NCI-H510A treated with DMSO at 0.1 percent for 48 hours (cell line): Measurements from ENCODE around the gene UTF1.
"Not testable (repeated sequence)": the region's sequence is repeated elsewhere in the genome, so short reads cannot be mapped to it uniquely, and the experiment has no call there.

Experiments used
- DNase-seq: peaks from one replicate; lab custom pipeline; 2025; lab: John Stamatoyannopoulos, UW

Gene UTF1

DNA sequence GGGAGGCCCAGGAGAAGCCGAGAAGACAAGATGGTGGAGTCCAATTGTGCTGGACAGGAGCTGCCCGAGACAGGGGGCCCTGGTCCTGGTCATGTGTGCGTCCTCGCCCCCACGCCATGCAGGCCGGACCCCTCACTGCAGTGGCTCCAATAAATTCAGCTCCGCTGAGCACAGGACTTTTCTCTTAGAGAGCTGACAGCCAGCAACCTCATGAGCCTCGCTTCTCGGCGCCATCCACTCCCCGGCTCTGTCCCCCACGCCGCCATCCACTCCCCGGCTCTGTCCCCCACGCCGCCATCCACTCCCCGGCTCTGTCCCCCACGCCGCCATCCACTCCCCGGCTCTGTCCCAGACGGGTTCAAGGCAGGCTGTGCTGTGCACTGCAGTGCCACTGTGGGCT lies 2.8 kb upstream of the UTF1 start:
- DNase-seq: no peak

DNA sequence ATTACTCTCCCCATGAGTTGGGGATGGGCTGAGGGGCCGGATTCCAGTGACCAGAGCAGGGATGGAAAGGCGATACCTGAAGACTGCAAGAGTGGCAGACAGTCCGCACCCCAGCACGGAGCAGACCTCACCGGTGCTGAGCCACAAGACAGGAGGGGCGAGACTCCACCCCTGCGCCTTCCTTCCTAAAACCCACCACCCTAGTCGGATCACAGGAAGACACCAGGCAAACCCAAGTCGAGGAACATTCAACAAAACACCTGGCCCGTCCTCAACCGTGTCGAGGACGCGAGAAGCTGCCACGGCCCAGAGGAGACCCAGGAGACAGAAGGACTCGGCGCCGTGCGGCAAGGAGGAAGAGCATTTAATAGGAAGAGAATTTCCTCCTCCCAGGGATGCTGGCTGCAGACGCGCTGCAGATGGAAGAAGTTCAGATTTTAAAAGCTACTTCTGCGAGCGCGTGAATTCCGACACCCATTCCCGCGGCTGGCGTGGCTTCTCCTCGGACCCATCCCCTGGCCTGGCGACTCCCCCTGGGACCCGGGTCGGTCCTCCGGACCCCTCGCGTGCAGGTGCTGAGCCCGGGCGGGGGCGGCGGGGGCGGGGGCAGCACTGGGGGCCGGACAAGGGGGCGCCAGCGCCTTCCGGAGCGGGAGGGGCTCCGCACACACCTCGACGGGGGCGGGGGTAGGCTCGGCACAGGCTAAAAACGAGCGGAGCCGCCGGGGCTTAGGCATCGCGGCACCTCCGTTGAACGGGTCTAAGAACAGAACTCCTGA lies 563 bp upstream of the UTF1 start:
- no peak for DNase-seq

DNA sequence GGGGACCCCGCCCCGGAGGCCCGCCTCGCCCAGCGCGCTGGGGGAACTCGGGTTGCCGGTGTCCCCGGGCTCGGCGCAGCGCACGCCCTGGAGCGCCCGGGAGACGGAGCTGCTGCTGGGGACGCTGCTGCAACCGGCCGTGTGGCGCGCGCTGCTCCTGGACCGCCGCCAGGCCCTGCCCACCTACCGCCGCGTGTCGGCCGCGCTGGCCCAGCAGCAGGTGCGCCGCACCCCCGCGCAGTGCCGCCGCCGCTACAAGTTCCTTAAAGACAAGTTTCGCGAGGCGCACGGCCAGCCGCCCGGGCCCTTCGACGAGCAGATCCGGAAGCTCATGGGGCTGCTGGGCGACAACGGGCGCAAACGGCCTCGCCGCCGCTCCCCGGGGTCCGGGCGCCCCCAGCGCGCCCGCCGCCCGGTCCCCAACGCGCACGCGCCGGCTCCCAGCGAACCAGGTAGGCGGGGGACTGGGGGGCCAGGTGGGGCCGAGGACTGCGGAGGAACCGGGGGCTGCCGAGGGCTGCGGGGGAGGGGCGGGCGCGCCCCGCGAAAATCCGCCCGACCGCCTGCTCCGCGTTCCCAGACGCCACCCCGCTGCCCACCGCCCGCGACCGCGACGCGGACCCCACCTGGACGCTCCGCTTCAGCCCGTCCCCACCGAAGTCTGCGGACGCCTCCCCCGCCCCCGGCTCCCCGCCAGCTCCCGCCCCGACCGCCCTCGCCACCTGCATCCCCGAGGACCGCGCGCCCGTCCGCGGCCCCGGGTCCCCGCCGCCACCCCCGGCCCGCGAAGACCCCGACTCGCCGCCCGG lies 574 bp downstream of the UTF1 start:
- no peak for DNase-seq

DNA sequence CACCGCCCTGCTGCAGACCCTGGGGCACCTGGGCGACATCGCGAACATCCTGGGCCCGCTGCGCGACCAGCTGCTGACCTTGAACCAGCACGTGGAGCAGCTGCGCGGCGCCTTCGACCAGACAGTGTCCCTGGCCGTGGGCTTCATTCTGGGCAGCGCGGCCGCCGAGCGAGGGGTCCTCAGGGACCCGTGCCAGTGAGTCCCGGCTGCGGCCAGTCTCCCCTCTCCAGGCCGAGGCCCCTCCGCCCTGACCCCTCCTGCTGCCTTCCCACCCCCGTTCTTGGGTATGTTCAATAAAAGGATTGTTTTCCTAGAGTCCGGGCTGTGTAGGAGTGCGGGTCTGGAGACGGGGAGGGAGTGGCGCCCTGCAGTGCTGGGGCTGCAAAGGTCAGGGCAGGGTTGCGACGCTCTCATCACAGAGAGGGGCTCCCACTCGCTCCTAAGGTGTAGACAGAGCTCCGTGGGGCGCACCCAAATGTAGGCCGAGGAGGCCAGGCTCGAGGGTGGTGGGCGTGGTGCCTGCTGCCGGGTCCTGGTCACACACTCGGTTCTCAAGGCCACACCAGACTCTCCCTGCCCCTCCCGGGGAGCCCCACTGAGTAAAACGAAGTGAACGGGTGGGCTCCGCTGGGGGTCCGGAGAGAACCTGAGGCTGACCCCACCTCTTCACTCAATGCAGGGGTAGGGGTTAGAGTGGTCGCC lies 1.4 kb downstream of the UTF1 start:
- no peak for DNase-seq

DNA sequence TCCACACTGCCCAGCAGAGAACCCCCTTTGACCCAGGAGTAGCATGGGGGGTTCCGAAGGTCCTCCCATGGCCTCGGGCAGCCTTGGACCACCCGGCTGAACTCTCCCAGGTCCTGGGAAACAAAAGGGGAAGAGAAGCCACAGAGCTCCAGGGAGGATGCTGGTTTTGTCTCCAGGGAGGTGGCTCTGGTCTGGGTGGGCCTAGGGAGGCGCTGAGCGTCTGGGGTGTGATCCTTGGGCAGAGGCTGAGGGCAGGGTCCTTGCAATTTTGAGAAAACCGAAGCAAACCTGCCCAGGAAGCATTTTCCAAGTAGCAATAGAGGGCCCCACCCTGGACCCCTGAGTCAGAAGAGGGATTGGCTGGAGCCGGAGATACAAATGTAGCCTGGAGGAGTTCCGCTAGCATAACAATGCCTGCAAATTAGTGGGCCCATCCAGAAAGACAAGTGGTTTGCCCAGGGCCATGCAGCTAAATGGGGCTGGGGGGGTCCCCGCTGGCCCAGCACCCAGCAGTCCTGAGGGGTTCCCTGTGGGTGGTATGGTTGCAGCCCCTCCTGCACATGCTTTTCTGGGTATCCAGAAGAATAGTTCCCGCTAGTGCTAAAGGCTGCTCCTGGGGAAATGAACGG lies 2.0 kb downstream of the UTF1 start:
- no peak for DNase-seq

DNA sequence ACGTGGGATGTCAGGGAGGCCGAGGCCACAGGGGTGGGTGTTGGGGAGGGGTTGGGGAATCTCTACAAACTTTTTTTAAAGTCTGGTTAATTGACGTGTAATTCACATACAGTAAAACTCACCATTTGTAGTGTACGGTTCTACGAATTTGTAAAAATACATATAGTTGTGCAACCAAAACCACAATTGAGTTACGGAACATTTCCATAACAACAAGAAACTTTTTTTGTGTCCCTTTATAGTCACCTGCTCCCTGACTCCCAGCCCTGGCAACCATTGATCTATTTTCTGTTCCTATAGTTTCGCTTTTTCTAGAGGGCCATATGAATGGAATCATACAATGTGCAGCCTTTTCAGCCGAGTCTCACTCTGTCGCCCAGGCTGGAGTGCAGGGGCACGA lies 4.8 kb downstream of the UTF1 start:
- not testable (repeated sequence) for DNase-seq

DNA sequence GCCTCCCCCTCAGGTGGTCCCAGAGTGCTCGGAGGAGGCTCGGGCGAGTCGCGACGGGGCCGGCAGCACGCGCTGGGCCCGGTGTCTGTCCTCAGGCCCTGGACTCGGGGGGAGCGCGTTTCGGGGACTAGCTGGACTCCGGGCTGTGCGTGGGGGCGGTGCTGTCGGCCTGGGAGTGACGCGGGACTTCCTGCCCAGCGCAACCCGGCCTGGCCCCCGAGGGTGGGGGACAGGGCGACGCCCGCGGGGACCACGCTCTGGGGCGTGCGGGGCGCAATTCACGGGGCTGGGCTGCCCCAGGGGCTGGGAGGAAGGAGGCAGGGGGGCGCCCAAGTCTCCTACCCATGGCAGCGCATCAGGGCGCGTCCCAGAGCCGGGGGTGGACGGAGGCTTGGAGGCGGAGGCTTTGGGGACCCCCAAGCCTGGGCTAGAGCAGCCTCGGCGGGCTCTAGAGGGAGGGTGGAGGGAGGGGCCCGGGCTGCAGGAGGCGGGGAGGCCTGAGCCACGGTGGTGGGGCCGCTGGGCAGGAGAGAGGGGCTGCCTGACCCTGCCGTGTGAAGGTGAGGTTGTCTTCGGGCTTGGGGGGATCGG lies 5.3 kb downstream of the UTF1 start:
- DNase-seq: no peak

DNA sequence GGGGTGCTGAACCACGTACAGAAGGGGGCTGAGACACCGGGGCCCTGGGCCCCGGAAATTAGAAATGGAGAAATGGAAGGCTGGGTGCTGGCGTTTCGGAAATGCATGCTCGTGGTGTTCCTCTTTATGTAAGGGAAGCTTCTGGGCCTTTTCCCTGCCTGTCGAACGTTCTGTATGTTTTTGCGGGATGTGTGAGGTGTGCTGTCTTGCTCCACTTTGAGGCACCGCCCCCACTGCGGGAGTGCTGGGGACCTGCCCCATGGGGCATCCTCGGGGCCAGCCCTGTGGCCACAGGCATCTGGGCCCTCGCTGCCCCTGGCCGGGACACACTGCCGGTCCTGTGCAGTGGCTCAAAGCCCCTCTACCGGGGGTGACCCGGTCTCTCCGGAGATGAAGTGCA lies 5.9 kb downstream of the UTF1 start:
- DNase-seq: no peak

DNA sequence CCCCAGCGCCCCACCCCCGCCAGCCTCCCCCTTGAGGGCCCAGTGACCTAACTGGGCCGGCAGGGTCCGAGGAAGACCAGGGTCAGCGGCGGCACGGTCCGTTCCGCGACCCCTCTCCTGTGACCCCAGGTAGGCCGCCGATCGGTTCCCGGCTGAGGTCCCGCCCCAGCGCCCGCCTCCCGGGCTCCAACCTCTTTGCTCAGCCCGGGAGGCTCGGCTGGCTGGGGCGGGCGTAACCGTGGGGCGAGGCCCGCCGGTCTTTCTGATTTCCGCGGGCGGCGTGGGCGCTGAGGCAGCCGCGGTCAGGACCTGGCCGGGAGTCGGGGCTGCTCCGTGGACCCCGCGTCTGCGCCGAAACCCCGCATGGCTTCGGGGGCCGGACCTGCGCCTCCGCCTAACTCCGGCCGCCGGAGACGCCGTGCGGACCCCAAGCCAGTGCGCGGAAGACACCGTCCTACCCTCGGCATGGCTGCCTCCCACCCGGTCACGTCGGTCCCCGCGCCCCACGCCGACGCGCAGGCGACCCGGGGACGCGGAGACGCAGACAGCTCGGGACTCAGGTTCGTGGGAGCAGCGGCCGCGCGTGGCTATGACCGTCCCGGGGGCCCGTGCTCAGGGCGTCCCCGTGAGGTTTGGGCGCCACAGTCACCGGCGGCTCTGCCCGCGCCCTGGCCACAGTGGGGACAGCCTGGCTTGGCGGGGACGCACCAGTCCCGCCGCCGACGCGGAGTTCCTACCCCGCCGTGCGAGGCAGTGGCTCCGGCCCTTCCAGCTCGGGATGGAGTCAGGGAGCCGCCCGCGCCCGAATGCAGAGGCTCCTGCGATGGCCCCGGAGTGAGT lies 6.6 kb downstream of the UTF1 start:
- DNase-seq: no peak

DNA sequence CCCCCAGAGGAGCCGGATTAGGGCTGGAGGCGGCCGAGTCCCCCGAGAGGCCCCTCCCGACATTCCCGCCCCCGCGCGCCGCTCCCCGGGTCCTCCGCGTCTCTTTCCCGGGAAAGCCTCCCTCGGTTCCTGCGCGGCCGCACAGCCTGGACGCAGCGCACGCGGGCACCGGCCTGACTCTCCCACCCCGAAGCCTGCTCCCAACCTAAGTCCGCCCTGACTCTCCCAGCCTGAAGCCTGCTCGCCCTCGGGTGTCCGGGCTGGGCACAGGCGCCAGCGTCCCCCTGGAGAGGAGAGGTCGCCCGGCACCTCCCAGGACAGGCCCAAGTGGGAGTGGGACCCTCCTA lies 7.2 kb downstream of the UTF1 start:
- no peak for DNase-seq

DNA sequence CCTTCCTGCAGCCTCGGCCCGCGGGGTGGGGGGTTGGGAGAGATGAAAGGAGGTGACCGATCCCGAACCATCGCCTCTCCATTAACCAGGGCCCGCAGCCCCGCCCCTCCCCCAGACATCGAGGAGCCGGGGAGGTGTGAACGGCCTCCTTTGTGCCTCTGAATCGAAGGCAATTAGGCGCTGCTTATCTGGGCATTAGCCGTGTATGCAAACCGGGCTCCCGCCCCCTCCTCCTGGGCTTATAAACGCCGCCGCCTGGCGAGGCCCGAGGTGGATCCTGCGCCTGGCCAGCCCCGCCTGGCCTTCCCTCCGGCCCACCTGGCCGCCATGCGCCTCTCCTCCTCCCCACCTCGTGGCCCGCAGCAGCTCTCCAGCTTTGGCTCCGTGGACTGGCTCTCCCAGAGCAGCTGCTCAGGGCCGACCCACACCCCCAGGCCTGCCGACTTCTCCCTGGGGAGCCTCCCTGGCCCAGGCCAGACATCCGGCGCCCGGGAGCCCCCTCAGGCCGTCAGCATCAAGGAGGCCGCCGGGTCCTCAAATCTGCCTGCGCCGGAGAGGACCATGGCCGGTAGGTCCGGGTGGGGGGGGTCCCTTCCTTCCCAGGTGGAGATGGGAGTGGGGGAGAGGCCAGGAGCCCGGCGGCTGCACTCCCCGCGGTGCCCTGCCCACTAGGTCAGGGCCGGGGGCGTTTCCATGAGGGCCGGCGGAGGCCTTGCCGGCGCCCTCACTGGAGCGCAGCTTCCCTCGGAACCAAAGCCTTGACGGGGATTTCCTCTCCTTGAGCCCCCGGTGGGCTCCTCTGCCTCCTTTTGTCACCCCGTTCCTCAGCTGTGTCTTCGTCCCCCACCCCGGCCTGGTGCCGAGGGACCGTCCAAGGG lies 7.8 kb downstream of the UTF1 start, which contains the start of gene VENTX:
Gene VENTX, plus strand, starts transcription at position 268 of the 878 bp plus-strand sequence. Its CDS starts 60 bp downstream, at position 328.
- DNase-seq: no peak

DNA sequence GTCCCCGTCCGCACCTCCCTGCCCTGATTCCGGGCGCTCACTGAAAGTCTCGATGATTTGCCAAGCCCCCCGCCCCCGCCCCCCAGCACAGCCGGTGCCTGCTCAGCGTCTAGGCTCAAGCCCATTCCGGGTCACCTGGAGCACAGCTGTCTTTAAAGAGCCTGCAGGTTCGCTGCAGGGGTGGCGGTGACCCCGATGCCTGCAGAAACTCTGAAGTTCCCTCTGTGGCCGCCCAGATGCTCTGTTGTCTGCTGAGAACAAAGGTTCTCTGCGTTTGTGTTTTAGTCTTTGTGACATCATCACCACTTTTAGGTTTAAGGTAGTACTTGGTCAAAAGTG lies 8.4 kb downstream of the UTF1 start:
- no peak for DNase-seq

DNA sequence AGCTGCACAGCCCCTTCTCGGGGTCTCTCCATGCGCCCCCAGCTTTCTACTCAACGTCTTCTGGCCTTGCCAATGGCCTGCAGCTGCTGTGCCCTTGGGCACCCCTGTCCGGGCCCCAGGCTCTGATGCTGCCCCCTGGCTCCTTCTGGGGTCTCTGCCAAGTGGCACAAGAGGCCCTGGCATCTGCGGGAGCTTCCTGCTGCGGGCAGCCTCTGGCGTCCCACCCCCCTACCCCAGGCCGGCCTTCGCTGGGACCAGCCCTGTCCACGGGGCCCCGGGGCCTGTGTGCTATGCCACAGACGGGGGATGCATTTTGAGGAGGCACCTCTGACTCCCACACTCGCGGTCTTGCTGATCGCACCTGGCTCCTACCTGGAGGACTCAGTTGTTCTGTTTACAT lies 10.0 kb downstream of the UTF1 start:
- no peak for DNase-seq

DNA sequence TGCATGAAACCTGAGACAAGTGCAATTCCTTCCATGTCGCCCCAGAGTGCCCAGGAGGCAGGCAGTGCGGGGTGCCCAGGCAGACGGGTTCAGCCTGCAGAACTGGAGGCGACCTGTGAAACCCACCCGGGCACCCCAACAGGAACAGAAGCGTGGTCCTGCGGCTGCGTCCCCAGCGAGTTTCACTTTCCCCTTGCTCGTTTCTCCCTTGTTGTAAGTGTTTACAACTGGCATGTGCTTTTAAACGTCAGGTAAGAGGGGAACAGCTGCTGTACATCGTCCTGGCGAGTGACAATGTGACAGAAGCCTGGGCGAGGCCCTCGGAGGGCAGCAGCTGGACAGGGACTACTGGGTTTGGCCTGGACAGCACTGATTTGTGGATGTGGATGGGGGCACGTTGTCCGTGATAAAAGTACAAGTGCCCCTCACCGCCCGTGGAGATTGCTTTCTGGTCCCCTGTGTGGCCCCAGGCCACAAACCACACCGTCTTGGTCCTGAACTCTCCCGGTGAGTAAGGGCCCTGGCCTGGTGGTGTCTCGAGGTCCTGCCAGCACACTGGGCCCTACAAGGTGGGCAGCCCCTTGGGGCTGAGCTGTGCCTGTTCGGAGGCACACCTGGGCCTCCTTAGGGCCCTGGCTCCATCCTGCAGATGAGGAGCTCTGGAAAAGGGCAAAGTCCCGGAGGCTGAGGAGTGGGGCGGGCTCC lies 11.6 kb downstream of the UTF1 start:
- DNase-seq: no peak

DNA sequence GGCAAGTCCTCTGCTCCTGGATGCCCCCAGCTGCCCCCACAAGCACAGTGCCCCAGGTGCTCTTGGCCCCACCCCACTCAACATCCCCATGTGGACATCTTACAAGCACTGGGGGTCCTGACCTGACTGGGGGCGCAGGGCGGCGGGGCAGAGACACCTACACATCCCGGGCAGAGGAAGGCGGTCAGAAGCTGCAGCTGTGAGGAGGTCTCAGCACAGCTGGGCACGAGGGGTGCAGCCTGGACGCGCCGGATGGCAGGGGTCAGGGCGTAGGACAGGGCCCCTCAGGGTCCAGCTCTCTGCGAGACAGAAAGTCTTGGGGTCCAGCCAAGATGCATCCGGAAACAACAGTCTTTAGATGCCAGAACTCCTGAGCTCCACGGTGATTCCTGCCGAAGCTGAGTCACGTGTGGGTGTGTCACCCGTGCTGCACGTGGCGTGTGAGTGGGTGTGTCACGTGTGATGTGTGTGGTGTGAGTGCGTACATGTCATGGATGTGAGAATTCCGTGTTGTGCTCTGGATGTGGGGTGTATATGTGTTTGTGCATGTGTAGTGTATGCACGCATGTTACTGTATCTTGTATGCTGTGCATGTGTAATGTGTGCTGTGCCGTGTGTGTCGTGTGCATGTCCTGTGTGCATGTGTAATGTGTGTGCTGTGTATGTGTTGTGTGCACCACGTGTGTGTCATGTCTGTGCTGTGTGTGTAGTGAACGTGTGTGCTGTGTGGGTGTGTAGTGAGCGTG lies 12.8 kb downstream of the UTF1 start:
- DNase-seq: no peak

DNA sequence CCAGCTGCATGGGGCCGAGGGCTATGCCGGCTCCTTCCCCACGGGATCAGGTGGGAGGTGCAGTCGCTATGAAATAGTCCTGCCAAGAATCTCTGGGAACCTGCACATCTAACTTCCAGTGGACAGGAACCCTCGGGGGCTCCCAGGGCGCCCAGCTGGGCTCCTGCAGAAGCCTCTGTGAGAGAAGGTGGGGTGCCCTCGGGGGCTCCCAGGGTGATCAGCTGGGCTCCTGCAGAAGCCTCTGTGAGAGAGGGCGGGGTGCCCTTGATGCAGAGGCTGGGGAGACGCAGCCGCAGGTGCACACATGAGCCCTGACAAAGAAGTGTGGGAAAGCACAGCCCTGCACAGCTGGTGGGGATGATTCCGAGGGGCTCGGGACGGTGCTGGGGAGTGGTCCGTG lies 13.6 kb downstream of the UTF1 start:
- no peak for DNase-seq

DNA sequence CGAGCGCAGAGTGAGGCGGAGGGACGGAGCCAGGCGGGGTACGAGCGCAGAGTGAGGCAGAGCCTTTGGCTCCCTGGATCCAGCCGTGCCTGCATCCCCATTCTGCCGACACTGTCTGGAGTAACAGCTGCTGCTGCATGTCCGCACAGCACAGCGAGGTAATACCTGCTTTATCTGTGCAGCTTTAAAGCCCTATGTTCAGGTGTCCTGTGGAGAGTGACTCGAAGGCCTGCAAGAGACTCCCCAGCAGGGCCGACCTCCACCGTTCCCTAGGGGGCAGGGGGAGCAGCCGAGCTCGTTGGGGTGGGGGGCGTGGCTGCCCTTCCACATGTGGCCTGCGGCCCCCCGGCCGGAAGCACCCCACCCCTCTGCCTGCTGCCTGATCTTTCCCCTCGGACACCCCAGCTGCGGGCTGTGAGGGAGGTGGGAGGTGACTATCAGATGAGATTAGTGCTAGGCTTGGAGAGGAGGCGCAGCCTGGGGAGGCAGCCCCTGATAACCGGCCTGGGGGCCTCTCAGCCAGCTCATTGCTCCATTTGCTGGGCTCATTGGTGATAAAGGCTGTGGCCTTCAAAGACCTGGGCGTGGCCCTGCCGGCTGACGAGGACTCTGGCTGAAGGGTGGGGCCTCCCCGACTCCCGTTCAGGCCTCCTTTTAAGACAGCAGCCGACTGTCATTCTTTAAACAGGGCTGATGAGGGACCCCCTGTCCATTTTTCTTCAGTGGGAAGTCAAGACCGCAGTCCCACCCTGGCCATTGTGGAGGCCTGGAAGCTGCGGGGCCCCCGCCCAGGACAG lies 15.6 kb downstream of the UTF1 start:
- DNase-seq: no peak

DNA sequence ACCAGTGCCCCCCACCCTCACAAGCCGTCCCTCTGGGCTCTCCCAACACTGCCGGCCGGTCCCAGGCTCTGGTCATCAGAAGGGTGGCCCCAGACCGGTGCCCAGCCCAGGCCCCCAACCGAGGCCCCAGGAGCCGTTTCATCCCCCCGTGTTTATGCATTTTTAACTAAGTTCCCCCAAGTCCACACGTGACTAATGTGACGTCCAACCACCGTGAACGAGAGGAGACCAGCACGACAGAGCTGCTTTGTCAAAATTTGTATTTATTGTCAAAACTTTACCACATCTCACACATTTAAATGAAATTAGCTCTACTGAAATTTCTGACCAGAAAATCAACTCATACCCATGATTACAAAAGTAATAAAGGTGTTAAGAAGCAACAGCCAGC lies 16.2 kb downstream of the UTF1 start:
- no peak for DNase-seq
